ENCODE results near the gene HPCAL4. TPM values are rescaled to one million over a fixed set of nuclear protein-coding genes. Genes with fewer than 3 reads are reported as not detected.

Gene HPCAL4
- total and polyA plus RNA-seq, 2 experiments from 2014 or later: 0.08 to 1.2 TPM

GRCh38 chr1:39689214-39689613, 2.0 kb downstream of the HPCAL4 start (continued):
- TF ChIP-seq REST (IDR thresholded peaks at IDR 0.05; ENCODE audit: unreplicated experiment) (no peak), EZH2 (IDR thresholded peaks at IDR 0.05; ENCODE audit: low read depth, unreplicated experiment) (no peak), ETS1 (IDR thresholded peaks at IDR 0.05) (no peak)

GRCh38 chr1:39688706-39689105, 2.5 kb downstream of the HPCAL4 start:
- Mint-ChIP-seq H3K36me3 (ENCODE audit: low read depth) (no peaks in the 10 kb centered on the region), H3K9me3 (no peaks in the 10 kb centered on the region; the same call in 2 of the 3 replicates), H3K27ac (no peak overlapping the region), H3K4me1 (peaks cover 5% of the 10 kb centered on the region; the same call in 2 of the 3 replicates), H3K4me3 (no peak overlapping the region), H3K27me3 (ENCODE audit: insufficient read depth, low read depth, poor library complexity) (peaks cover 97% of the 10 kb centered on the region)
- peaks cover 99% of the 10 kb centered on the region for H3K27me3 ChIP-seq (ENCODE audit: insufficient read depth)
- H3K9me2 ChIP-seq (ENCODE audit: insufficient read depth): no peaks in the 10 kb centered on the region
- no peak overlapping the region for H3K4me3 ChIP-seq
- H3K79me2 ChIP-seq (replicated peaks; ENCODE audit: insufficient read depth): no peaks in the 10 kb centered on the region
- no peak overlapping the region for H3K4me2 ChIP-seq
- no peak overlapping the region for H2AFZ ChIP-seq
- ATAC-seq (no peak), DNase-seq (ENCODE audit: low spot score) (no peak)
- no peaks in the 10 kb centered on the region for H3F3A ChIP-seq (replicated peaks; ENCODE audit: low read depth)
- no peaks in the 10 kb centered on the region for H3K36me3 ChIP-seq (ENCODE audit: insufficient read depth)
- H3K4me1 ChIP-seq (ENCODE audit: insufficient read depth): no peaks in the 10 kb centered on the region; the same call in 1 of the 2 replicates
- no peak overlapping the region for H3K27ac ChIP-seq (ENCODE audit: low read depth)
- H4K20me1 ChIP-seq (replicated peaks; ENCODE audit: insufficient read depth): 0 out of 2 replicates have a peak, but pooled peaks cover 13% of the 10 kb centered on the region
- TF ChIP-seq ZNF462 (CRISPR knock-in tag; IDR thresholded peaks at IDR 0.05): no peak
- TF ChIP-seq STAT1 (IDR thresholded peaks at IDR 0.05; ENCODE audit: unreplicated experiment): no peak
- TF ChIP-seq CTCF (conservative IDR thresholded peaks at IDR 0.05; ENCODE audit: low read depth in 2 of 2): no peak
- TF ChIP-seq ZNF331 (CRISPR knock-in tag; IDR thresholded peaks at IDR 0.05; ENCODE audit: low read depth): no peak
- TF ChIP-seq ZNF114 (CRISPR knock-in tag; IDR thresholded peaks at IDR 0.05): no peak
- TF ChIP-seq EZH2phosphoT487 (IDR thresholded peaks at IDR 0.05; ENCODE audit: unreplicated experiment): no peak

Measured in GM23338 (cell line).